Neural progenitor cell (in vitro differentiated cells): ENCODE results near the gene DCAF4.

ENCODE experiments used
- EZH2 ChIP-seq: fragments of 200-600 bp; sonication (generic); IDR thresholded peaks from 2 replicates; pipeline ENCODE4 v1.6.1; 2017; ENCODE audit warnings: antibody characterized with exemption, mild to moderate bottlenecking, moderate library complexity
- EZH2phosphoT487 ChIP-seq: fragments of 200-600 bp; sonication (generic); IDR thresholded peaks from 2 replicates; pipeline ENCODE4 v1.6.1; 2017; ENCODE audit warnings: antibody characterized with exemption
- TF ChIP-seq, protein P1 (sequence below): fragments of 200-600 bp; sonication (generic); IDR thresholded peaks from 2 replicates; pipeline ENCODE4 v1.5.1; 2017; ENCODE audit warnings: antibody characterized with exemption, mild to moderate bottlenecking

DNA sequence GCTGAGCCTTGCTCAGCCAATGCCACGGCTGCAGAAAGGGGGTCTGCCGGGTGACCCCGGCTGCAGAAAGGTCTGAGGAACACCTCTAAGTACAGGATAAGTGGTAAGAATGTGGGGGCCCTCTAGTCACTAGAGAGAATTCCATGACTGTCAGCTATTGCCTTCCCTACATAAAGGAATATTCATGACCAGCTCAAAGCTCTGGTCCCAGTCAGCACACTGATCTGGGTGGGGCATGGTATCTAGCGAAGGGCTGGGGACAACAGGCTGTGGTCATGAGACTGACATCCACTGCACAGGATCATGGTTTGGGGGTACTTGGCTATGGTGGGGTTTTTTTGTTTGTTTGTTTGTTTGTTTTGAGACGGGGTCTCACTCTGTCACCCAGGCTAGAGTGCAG, 42.1 kb downstream of the DCAF4 start:
- TF ChIP-seq, protein P1, sequence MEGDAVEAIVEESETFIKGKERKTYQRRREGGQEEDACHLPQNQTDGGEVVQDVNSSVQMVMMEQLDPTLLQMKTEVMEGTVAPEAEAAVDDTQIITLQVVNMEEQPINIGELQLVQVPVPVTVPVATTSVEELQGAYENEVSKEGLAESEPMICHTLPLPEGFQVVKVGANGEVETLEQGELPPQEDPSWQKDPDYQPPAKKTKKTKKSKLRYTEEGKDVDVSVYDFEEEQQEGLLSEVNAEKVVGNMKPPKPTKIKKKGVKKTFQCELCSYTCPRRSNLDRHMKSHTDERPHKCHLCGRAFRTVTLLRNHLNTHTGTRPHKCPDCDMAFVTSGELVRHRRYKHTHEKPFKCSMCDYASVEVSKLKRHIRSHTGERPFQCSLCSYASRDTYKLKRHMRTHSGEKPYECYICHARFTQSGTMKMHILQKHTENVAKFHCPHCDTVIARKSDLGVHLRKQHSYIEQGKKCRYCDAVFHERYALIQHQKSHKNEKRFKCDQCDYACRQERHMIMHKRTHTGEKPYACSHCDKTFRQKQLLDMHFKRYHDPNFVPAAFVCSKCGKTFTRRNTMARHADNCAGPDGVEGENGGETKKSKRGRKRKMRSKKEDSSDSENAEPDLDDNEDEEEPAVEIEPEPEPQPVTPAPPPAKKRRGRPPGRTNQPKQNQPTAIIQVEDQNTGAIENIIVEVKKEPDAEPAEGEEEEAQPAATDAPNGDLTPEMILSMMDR: no peak
- TF ChIP-seq EZH2phosphoT487 (no peak), EZH2 (no peak)
